Measurements from ENCODE around the gene IRAK1. TPM values are rescaled to one million over a fixed set of nuclear protein-coding genes. Genes with fewer than 3 reads are reported as not detected.

Gene IRAK1
- total RNA-seq, 2 donors from 2014 or later: 51.6 to 105 TPM

GRCh38 chrX:154027022-154027402 lies 7.3 kb upstream of the IRAK1 start:
- H3K9me3 ChIP-seq: no peaks in the 10 kb centered on the region
- no peak overlapping the region for H3K4me3 ChIP-seq
- no peaks in the 10 kb centered on the region for H3K27me3 ChIP-seq
- intact Hi-C loops (cut with DNase I): no loop called here
- 50 to 82% methylated on average over 1 to 6 of the region's 6 CpGs for WGBS, 2 donors
- no peak for TF ChIP-seq POLR2A (IDR thresholded peaks at IDR 0.05)
- TF ChIP-seq, protein P1, sequence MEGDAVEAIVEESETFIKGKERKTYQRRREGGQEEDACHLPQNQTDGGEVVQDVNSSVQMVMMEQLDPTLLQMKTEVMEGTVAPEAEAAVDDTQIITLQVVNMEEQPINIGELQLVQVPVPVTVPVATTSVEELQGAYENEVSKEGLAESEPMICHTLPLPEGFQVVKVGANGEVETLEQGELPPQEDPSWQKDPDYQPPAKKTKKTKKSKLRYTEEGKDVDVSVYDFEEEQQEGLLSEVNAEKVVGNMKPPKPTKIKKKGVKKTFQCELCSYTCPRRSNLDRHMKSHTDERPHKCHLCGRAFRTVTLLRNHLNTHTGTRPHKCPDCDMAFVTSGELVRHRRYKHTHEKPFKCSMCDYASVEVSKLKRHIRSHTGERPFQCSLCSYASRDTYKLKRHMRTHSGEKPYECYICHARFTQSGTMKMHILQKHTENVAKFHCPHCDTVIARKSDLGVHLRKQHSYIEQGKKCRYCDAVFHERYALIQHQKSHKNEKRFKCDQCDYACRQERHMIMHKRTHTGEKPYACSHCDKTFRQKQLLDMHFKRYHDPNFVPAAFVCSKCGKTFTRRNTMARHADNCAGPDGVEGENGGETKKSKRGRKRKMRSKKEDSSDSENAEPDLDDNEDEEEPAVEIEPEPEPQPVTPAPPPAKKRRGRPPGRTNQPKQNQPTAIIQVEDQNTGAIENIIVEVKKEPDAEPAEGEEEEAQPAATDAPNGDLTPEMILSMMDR (IDR thresholded peaks at IDR 0.05): no peak
- DNase-seq (no peak), ATAC-seq (no peak)
- peaks cover 6% of the 10 kb centered on the region for H3K4me1 ChIP-seq
- H3K36me3 ChIP-seq (replicated peaks in 1 of 2; ENCODE audit: insufficient read depth in 1 of 2, low read depth in 2 of 2): no peaks in the 10 kb centered on the region
- H3K27ac ChIP-seq: no peak overlapping the region

DNA sequence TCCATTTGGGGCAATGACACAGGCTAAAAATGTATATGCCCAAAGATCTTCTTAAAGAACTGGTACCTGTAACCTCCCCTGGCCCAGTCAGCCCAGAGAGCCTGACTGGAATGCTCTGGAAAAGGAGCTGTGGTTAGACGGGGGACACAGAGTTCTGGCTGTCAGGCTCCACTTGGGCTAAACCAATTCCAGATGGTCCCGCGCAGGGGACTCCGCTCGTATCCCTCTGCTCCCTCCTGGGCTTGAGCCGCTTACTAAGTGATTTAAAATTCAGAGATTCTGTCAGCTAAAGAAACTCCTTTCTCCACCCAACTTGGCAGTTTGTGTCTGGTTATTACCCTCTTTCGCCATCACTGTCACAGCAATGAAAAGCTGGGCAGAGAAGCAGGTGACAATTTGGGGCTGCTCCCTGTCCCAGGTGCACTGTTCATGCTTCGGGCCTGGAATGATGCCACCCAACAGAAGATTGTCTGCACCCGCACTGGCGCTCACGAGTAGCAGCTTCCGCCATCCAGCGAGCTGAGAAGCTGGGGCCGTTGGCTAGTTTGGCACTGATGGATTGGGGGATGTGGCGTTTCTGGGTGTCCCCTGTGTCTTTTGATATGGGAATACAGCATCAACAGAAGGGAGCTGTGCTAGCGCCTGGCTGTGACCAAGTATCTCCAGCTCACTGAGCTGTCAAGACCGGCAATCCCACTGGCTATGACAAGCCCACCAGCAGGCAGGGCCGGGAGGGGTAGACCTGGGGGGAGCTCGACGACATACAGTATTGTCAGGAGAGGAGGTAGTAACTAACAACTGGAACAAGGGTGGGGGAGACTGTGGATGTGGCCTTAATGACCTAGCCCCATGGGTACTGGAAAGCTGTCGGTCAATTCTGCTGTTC lies 6.7 kb upstream of the IRAK1 start:
- Histone ChIP-seq H3K36me3 (replicated peaks in 1 of 2; ENCODE audit: insufficient read depth in 1 of 2, low read depth in 2 of 2) (no peaks in the 10 kb centered on the region), H3K27ac (no peak overlapping the region), H3K27me3 (no peaks in the 10 kb centered on the region), H3K9me3 (no peaks in the 10 kb centered on the region), H3K4me1 (peaks cover 6% of the 10 kb centered on the region), H3K4me3 (no peak overlapping the region)
- TF ChIP-seq, protein P1 (IDR thresholded peaks at IDR 0.05): no peak
- no peak for TF ChIP-seq POLR2A (IDR thresholded peaks at IDR 0.05)
- 82 to 94% methylated on average over 9 to 18 of the region's 21 CpGs for WGBS, 2 donors
- no peak for ATAC-seq
- intact Hi-C loops (cut with DNase I): no loop called here
- DNase-seq: no peak

GRCh38 chrX:154025230-154025629 lies 5.5 kb upstream of the IRAK1 start:
- ATAC-seq: no peak
- DNase-seq: no peak
- H3K27ac ChIP-seq: no peak overlapping the region
- H3K4me1 ChIP-seq: peaks cover 16% of the 10 kb centered on the region
- intact Hi-C loops (cut with DNase I): no loop called here
- no peaks in the 10 kb centered on the region for H3K9me3 ChIP-seq
- H3K4me3 ChIP-seq: no peak overlapping the region
- TF ChIP-seq POLR2A (IDR thresholded peaks at IDR 0.05): no peak
- TF ChIP-seq, protein P1 (IDR thresholded peaks at IDR 0.05): no peak
- H3K27me3 ChIP-seq: no peaks in the 10 kb centered on the region
- no peaks in the 10 kb centered on the region for H3K36me3 ChIP-seq (replicated peaks in 1 of 2; ENCODE audit: insufficient read depth in 1 of 2, low read depth in 2 of 2)
- WGBS, 2 donors: 78% methylated on average over 6 of the region's 8 CpGs; no CpG with 5 or more reads in 1 of the 2 donors

- no peak for TF ChIP-seq POLR2A (IDR thresholded peaks at IDR 0.05)
- TF ChIP-seq, protein P1 (IDR thresholded peaks at IDR 0.05): no peak
- 90 to 100% methylated on average over 1 to 4 of the region's 15 CpGs for WGBS, 2 donors
- no peaks in the 10 kb centered on the region for H3K27me3 ChIP-seq
- peaks cover 16% of the 10 kb centered on the region for H3K4me1 ChIP-seq
- no peaks in the 10 kb centered on the region for H3K9me3 ChIP-seq
- ATAC-seq: no peak
- DNase-seq: no peak
- no peak overlapping the region for H3K27ac ChIP-seq
- no peaks in the 10 kb centered on the region for H3K36me3 ChIP-seq (replicated peaks in 1 of 2; ENCODE audit: insufficient read depth in 1 of 2, low read depth in 2 of 2)
- intact Hi-C loops (cut with DNase I): no loop called here
- H3K4me3 ChIP-seq: no peak overlapping the region
Measured at GRCh38 chrX:154024271-154024670, 4.6 kb upstream of the IRAK1 start.

Measured in body of pancreas (tissue), 4 donors.